ENCODE measurements around the gene NEK5.
"Not testable (repeated sequence)": the region's sequence is repeated elsewhere in the genome, so short reads cannot be mapped to it uniquely, and the experiment has no call there.

The NEK5 gene

DNA sequence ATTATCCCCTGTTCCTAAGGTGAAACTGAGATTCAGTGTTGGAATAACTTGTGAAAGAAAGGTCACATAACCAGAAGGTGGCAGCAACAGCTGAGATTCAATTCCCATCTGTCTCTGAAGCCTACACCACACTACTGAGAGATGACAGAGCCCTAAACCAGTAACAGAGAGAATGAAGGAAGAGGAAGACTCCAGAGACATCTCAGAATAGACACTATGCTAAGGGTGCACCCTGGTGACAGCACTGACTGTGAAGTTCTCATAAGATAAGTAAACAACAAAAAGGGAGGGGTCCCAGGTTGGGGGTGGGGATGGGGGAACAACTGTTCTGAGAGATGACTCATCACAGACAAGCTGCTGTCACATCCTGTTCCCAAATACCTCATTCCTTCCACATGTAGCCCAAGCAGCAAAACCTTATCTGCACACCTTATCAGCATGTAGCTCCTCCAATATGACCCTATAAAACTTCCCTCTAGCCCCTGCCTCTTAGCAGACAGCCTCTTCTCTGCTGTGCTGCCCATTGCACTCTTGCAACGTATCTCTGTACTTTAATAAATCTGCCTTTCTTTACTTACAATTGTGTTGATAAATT lies 57.8 kb downstream of the NEK5 start:
- DNase-seq (ENCODE audit: low spot score) = peak; percentile 18

DNA sequence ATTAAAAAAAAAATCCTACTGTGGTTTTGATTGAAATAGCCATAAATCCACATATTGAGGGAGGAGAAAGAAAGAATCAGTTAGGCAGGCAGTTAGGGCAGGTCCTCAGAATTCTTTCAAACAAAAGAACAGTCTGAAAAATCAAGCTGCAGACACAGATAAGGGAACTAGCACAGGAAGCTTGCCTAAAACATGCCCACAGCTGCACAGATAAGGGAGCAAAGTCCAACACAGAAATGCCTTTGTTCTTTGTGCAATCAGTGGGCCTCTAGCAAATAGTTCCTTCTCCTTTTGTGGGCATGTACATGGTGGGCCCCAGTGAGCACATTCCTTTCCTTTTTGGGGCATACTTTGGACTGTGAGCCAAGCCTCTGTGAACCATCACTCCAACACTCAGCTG lies 61.6 kb downstream of the NEK5 start:
- no peak for DNase-seq (ENCODE audit: low spot score)

DNA sequence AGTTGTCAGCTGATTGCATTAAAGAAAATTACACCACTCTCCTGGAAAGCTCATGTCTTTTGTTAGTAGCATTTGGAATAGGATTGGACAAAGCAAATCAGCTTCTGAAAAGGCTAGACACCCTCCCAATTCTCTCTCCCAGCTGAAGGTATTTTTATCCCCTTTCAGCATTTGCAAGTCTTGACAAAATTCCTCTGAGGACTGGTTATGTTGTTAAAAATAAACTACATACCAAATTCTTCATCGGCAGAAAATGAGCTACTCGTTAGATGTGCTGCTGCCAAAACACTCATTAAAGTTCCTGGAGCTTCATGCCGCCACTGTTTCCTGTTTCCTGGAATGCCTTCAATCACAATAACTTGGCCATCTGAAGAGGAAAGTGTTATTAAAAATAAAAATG lies 67.3 kb downstream of the NEK5 start:
- DNase-seq (ENCODE audit: low spot score) = no peak

DNA sequence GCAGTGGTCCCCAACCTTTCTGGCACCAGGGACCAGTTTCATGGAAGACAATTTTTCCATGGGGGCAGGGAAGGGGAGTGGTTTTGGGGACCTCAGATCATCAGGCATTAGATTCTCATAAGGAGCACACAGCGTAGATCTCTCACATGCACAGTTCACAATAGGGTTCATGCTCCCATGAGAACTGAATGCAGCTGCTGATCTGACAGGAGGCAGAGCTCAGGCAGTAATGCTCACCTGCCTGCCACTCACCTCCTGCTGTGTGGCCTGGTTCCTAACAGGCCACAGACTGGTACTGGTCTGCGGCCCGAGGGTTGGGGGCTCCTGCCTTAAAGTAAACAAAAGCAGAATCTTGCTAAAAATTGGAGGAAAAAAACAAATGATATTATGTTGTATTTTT lies 67.8 kb downstream of the NEK5 start:
- not testable (repeated sequence) for DNase-seq (ENCODE audit: low spot score)

DNA sequence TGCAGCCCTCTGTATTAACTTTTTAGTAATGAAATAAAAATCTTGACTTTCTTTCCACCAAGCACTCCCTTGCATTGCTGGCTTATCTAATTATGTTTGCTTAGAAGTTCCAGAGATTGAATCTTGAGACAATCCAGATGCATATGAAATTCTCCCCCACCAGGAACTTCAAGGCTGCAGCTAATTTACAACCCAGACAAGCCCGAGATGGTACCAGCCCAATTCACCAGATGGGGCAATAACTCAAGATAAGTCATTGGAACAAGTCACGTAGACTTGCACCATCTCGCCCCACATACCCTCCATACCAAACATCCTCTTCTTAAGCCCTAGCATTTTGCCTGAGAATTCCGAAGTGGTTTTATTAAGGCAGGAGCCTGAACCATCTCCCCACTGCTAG lies 75.4 kb downstream of the NEK5 start:
- DNase-seq (ENCODE audit: low spot score) = no peak

DNA sequence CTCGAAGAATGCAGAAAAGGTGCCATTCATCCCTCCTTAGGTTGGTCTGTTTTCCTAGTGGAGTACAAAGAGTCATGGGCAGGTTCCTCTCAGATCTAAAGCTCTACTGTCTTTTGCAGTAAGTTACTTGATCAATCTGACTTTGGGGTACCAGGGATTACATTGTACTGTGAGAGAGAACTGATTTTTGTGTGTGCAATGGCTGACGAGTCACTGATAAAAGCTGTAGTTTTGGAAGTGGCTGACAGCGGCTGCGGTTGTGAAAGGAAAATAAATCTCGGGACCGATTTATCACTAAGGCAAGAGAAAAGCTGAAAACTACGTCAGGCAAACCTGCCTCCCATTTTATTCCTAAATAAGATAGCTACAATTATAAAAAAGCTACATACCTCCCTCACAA lies 77.5 kb downstream of the NEK5 start:
- no peak for DNase-seq (ENCODE audit: low spot score)

DNA sequence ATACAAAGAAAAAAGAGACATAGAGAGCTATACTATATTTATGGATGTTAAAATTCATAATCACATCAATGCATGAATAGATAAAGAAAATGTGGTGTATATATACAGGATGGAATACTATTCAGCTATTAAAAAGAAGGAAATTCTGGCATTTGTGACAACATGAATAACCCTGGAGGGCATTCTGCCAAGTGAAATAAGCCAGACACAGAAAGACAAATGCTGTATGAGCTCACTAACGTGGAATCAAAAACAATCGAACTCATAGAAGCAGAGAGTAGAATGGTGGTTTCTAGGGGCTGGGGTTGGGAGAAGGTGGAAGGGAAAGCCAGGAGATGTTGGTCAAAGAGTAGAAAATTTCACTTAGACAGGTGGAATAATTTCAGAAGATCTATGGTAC lies 80.4 kb downstream of the NEK5 start:
- no peak for DNase-seq (ENCODE audit: low spot score)

DNA sequence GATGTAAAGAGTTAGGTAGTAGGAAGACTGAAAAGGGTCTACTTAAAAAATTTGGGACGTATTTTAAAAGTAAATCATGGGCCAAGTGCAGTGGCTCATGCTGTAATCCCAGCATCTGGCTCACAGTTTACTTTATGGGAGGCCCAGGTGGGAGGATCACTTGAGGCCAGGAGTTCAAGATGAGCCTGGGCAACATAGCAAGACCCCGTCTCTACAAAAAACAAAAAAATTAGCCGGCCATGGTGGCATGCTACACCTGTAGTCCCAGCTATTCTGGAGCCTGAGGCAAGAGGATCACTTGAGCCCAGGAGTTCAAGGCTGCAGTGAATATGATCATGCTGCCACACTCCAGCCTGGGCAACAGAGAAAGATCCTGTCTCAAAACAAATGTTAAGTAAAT lies 81.4 kb downstream of the NEK5 start:
- no peak for DNase-seq (ENCODE audit: low spot score)

DNA sequence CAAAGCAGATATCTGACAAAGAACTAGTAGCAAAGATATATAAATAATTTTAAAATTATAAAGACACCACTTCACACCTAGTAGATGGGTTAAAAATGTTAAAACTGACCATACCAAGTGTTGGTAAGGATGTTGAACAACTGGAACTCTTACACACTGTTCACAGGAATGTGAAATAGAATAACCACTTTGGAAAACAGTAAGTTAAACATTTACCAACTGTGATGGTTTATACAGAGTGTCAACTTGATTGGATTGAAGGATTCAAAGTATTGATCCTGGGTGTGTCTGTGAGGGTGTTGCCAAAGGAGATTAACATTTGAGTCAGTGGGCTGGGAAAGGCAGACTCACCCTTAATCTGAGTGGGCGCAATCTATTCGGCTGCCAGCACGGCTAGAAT lies 85.2 kb downstream of the NEK5 start:
- DNase-seq (ENCODE audit: low spot score) = no peak

DNA sequence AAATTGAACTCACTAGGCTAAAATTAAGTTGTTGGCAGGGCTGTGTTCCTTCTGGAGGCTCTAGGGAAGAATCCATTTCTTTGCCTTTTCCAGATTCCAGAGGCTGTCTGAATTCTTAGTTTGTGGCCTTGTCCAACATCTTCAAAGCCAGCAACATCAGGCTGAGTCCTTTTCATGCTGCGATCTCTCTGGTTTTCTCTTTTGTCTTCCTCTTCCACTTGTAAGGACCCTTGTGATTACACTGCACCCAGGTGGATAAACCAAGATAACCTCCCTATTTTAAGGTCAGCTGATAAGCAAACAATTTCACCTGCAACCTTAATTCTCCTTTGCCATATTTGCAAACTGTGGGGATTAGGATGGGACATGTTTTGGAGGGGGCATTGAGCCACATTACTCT lies 92.8 kb downstream of the NEK5 start:
- no peak for DNase-seq (ENCODE audit: low spot score)

DNA sequence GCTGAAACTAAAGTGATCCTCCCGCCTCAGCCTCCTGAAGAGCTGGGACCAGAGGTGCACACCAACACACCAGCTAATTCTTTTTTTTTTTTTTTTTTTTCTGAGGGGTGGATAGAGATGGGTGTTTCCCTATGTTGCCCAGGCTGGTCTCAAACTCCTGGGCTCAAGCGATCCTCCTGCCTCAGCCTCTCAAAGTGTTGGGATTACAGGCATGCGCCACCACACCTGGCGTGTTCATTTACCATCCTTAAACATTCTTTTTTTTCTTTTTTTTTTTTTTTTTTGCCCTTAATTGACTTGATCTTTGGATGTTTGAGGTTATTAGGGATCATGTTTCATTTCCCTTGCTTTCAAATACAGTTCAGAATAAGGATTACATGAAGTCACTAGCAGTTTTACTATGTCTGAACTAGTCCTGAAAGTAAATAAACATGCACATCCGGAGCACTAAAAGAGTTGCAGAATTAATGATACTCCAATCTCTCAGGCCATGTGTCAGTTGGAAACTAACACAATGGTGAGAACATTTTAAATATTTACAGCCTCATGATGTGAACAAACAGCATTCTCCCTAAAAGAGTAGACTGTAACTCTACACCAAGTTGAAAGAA lies 94.2 kb downstream of the NEK5 start:
- no peak for DNase-seq (ENCODE audit: low spot score)

DNA sequence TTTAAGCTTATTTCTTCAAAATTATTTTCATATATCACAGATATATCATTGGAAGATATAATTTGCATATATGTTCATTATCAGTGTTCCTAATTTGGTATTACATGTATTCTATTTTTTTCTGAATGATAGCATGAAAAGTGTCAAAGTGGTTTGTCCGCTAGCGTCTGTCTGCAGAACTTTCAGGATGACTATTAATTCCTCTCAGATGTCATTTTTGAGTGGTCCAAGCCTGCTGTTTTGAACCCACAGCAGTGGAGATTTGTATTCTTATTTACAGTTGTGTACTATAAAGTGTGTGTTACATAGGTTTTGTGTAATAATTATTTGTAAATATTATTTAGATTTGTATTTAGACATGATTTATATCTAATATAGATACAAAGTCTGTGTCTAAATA lies 95.8 kb downstream of the NEK5 start:
- DNase-seq (ENCODE audit: low spot score) = no peak

DNA sequence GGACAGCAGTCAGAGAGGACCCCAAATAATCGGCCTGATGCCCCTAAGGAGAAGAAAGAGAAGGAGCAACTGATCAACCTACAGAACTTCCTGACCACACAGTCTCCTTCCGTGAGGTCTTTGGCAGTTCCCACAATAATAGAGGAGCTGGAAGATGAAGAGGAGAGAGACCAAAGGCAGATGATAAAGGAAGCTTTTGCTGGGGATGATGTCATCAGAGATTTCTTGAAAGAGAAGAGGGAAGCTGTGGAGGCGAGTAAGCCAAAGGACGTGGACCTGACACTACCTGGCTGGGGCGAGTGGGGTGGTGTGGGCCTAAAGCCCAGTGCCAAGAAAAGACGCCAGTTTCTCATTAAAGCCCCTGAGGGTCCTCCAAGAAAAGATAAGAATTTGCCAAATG lies 98.5 kb downstream of the NEK5 start:
- DNase-seq (ENCODE audit: low spot score) = not testable (repeated sequence)

DNA sequence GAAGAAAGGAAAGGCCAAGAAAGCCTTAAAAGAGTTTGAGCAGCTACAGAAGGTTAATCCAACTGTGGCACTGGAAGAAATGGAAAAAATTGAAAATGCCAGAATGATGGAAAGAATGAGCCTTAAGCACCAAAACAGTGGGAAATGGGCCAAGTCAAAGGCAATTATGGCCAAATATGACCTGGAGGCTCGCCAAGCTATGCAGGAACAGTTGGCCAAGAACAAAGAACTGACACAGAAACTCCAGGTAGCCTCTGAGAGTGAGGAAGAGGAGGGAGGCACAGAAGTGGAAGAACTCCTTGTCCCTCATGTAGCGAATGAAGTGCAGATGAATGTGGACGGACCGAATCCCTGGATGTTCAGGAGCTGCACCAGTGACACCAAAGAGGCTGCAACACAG lies 99.3 kb downstream of the NEK5 start:
- no peak for DNase-seq (ENCODE audit: low spot score)

DNA sequence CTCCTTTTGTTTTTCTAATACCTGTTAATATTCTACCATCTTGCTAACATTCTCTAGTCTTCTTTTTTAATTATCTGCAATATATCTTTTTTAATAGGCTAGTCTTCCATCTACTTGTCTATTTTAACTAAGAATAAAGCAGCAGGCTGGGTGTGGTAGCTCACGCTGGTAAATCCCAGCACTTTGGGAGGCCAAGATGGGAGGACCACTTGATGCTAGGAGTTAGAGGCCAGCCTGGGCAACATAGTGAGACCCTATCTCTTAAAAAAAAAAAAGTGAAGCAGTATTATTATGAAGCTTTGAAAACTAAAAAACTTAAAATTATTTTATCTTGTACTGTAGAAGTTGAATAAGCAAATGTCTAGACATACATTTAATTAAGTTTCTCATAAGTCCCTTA lies 101.0 kb downstream of the NEK5 start:
- no peak for DNase-seq (ENCODE audit: low spot score)

DNA sequence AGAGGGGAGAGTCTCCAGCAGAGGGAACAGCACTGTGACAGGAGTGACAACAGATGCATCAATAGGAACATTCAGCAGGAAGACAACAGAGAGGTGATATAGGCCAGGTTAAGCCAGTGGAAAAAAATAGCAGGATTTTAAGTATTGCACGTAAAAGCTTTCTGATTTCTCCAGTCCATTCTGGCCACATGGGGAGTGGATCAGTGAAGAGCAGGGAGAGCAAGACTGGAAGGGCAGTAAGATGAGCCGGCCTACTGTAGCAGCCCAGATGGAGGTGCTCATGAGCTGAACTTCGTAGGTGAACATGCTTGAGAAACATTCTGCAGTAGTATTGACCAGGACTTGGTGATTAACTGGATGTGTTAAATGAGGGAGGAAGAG lies 102.6 kb downstream of the NEK5 start:
- DNase-seq (ENCODE audit: low spot score) = no peak

DNA sequence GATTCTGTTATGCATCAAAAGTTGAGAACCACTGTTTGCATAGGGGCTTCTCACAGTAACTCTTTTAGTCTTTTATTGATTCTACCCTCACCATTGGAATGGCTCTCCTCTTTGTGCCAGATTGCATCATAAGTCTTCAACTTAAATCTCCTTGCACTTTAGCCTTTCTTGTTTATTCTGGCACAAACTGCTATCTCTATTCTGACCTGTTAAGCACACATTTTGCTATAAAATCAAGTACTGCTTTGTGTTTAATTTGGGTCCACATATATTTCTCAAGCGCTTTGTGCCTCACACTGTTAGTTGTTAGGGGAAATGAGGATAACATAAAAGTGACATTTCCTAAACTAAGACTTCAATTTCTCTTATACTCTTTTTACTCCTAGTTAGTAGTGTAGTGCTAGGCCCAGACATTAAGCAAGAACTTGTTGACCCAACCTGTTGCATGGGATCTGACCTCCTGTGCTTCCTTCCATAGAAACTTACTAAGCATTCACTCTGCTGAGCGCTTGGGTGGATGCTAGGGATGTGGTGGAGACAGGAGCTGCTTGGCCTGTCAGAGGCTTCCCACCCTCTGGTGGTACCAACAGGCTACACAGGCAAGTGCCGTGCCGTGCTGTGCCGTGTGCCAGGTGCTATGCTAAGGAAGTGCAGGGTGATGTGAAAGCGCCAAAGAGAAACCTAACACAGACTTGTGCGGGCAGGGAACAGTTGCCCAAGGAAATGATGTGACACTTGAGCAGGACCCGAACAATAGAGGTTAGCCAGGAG lies 103.2 kb downstream of the NEK5 start:
- DNase-seq (ENCODE audit: low spot score) = no peak

DNA sequence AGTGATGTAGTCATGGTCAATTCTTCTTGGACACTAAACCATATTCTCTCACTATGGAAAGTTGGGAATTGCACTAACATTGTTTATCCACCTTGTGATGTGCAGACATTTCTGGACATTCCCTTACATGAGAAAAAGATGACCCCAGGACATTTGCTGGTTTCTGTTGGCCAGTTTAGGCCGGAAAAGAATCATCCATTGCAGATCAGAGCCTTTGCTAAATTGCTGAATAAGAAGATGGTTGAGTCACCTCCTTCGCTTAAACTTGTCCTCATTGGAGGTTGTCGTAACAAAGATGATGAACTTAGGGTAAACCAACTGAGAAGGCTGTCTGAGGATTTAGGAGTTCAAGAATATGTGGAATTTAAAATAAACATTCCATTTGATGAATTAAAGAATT lies 104.4 kb downstream of the NEK5 start, which contains the start of gene UTP14C:
TSS of gene UTP14C (plus strand) at position 211 of the 400 bp plus-strand sequence. CDS start 4,114 bp downstream, outside the sequence.
- no peak for DNase-seq (ENCODE audit: low spot score)

DNA sequence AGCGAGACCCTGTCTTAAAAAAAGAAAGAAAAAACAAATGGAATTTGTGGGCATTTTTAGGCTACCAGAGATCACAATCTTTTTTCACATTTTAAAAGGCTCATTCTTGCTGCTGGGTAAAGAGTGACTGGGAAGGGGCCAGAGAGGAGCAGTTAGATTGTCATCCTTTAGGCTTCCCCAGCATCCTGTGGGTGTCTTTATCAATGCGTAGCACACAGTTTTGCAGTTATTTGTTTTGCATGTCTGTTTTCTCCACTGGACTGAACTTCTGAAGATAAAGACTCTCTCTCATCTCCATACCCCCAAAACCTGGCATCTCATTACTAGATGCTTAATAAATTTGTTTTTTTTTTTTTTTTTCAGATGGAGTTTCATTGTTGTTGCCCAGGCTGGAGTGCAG lies 106.5 kb downstream of the NEK5 start:
- DNase-seq (ENCODE audit: low spot score) = no peak

DNA sequence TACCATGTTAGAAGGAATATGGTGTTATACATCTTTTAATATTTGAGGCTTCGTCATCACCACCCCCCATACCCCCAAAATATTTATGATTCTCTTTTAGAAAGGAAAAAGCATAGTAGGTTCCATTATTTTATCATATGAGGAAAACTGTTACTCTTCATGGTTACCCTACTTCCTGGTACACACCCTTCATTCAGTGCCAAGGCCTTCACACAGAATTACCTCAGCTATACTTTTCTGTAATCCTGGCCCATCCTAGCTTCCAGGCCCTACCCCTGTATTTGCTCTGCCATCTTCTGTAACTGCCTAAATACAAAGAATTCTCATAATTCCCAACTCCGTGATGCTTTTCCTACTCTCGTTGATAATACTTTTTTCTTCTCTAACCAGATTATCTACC lies 108.7 kb downstream of the NEK5 start:
- no peak for DNase-seq (ENCODE audit: low spot score)

DNA sequence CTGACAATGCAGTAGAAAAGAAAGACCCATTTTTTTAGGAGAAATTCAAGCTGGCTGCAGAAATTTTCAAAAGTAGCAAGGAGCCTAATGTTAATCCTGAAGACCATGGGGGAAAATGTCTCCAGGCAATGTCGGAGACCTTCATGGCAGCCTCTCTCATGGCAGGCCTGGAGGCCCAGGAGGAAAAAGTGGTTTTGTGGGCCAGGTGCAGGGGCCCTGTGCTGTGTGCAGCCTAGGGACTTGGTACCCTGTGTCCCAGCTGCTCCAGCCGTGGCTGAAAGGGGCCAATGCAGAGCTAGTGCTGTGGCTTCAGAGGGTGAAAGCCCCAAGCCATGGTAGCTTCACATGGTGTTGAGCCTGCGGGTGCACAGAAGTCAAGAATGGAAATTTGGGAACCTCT lies 112.6 kb downstream of the NEK5 start:
- no peak for DNase-seq (ENCODE audit: low spot score)

DNA sequence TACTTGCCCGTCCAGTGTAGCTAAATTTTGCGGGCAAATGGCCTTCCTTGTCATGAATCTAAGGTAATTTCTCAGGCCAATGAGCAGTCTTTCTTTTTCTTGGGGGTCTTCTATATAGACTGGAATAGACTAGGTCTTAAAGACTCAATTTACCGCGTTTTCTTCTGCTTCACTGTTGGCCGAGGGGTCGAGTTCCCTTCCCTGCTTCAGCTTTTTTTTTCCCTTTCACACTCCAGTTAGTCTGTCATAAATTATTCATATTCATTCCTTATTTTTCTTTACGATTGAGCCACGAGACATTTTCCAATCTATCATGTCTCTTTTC lies 116.4 kb downstream of the NEK5 start:
- DNase-seq (ENCODE audit: low spot score) = no peak

DNA sequence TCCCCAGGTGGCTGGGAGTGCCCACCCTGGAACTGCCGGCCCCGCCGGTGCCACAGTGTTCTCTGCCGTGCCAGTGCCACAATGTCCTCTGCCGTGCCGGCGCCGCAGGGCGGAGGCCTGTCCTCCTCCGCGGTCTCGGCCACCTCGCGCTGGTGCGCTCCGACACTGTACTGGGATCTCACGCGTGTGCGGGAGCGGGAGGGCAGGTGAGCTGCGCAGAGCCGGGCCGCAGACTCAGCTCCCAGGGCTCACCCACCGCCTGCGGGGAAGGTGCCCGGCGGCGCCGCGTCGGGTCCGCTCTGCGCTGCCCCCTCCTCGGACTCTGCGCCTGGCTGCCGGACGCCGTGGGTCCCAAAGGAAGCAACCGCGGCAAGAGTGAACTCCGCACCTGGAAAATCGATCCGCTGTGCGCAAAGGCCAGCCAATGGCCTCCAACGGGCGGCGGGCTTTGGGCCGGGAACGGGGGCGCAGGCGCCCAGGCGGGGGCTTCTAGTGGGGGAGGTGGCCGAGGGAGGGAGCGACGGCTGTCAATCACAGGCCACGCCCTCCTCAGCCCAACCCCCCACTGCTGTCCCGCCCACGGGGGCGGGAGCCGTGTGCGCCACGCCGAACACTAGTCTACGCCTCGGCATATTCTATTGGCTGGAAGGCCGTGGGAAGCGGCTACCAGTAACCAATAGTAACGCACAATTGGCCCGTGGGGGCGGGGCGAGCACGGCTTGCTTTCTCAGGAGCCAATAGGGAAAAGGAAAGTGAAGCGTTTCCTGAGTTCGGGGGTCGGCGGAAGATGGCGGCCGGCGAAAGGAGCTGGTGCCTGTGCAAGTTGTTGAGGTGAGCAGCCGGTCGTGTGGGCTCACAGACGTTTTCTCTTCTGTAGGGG lies 117.0 kb downstream of the NEK5 start, which contains the start of gene ALG11:
TSS of gene ALG11 (plus strand) at position 767 of the 880 bp plus-strand sequence. CDS start at position 788, 21 bp downstream.
- DNase-seq (ENCODE audit: low spot score) = peak; percentile 99

All from Ammon's horn (tissue), 1 donor.